Measurements from ENCODE around the gene NDUFB8. TPM values are rescaled to one million over a fixed set of nuclear protein-coding genes. Genes with fewer than 3 reads are reported as not detected.

Gene NDUFB8
- total RNA-seq, 4 donors from 2014 or later: 231 to 315 (median 279) TPM

- no peak overlapping the region for H3K27ac ChIP-seq (replicated peaks in 1 of 4)
- 100% methylated on average over 2 of the region's 2 CpGs for WGBS
- intact Hi-C loops (cut with DNase I): no loop called here
- no peak overlapping the region for H3K4me3 ChIP-seq
- H3K9me3 ChIP-seq: no peaks in the 10 kb centered on the region
- TF ChIP-seq, protein P1, sequence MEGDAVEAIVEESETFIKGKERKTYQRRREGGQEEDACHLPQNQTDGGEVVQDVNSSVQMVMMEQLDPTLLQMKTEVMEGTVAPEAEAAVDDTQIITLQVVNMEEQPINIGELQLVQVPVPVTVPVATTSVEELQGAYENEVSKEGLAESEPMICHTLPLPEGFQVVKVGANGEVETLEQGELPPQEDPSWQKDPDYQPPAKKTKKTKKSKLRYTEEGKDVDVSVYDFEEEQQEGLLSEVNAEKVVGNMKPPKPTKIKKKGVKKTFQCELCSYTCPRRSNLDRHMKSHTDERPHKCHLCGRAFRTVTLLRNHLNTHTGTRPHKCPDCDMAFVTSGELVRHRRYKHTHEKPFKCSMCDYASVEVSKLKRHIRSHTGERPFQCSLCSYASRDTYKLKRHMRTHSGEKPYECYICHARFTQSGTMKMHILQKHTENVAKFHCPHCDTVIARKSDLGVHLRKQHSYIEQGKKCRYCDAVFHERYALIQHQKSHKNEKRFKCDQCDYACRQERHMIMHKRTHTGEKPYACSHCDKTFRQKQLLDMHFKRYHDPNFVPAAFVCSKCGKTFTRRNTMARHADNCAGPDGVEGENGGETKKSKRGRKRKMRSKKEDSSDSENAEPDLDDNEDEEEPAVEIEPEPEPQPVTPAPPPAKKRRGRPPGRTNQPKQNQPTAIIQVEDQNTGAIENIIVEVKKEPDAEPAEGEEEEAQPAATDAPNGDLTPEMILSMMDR (IDR thresholded peaks at IDR 0.05): no peak
- TF ChIP-seq EP300 (IDR thresholded peaks at IDR 0.05) (no peak), POLR2A (IDR thresholded peaks at IDR 0.05; ENCODE audit: low read depth) (no peak), POLR2AphosphoS5 (IDR thresholded peaks at IDR 0.05) (no peak)
- no peak for DNase-seq (ENCODE audit: extremely low spot score)
- H3K27me3 ChIP-seq: no peaks in the 10 kb centered on the region
- H3K4me1 ChIP-seq: no peaks in the 10 kb centered on the region
- peaks cover 37 to 96% (median 75%) of the 10 kb centered on the region in 4 donors for H3K36me3 ChIP-seq
Measured at GRCh38 chr10:100490531-100490930, 39.1 kb downstream of the NDUFB8 start.

DNA sequence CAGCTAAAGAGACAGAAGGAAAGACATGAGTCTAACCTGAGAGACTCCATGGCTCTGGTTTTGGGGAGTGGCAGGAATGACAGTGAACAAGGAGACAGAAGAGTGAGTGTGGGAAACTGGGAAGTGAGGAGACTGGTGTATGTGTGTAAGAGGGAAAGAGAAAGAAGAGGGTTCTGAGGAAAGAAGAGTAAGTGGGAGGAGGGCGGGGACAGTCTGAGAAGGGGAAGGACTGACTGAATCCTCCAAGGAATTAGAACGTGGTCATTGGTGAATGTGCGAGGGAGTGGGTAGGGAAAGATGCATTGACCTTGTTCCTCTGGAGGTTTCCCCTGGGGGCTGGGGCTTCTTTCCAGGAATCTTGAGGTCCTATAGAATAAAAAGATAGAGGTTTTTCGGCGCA is 40.3 kb downstream of the NDUFB8 start:
- no peak overlapping the region for H3K4me3 ChIP-seq
- H3K27me3 ChIP-seq: no peaks in the 10 kb centered on the region
- H3K36me3 ChIP-seq: peaks cover 37 to 92% (median 68%) of the 10 kb centered on the region in 4 donors
- H3K9me3 ChIP-seq: no peaks in the 10 kb centered on the region
- no peaks in the 10 kb centered on the region for H3K4me1 ChIP-seq
- 85% methylated on average over 5 of the region's 5 CpGs for WGBS
- intact Hi-C loops (cut with DNase I): no loop called here
- DNase-seq (ENCODE audit: extremely low spot score): no peak
- H3K27ac ChIP-seq (replicated peaks in 1 of 4): no peak overlapping the region
- TF ChIP-seq POLR2AphosphoS5 (IDR thresholded peaks at IDR 0.05): no peak
- TF ChIP-seq EP300 (IDR thresholded peaks at IDR 0.05): no peak
- no peak for TF ChIP-seq POLR2A (IDR thresholded peaks at IDR 0.05; ENCODE audit: low read depth)
- TF ChIP-seq, protein P1 (IDR thresholded peaks at IDR 0.05): no peak

DNA sequence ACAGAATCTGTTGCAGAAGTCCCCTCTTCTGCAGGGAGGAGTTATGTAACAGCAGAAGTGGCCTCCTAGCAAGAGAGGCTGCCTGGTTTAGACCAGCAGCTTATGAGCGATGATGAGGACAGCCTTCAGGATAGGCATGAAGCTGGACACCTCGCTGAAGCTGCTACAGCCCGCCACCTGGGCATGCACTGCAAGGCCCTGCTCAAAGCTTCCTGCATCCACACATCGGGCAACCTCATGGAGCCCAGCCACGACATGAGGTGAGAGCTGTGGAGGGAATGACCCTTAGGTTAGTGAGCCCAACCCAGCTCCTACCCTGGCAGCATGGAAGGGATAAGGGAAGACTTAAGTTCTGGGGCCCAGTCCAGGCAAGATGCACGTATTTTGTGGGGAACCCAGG is 42.1 kb downstream of the NDUFB8 start:
- no peak overlapping the region for H3K27ac ChIP-seq (replicated peaks in 1 of 4)
- H3K36me3 ChIP-seq: peaks cover 37 to 75% (median 57%) of the 10 kb centered on the region in 4 donors
- no peak for DNase-seq (ENCODE audit: extremely low spot score)
- H3K4me1 ChIP-seq: peaks cover 4 to 7% (median 6%) of the 10 kb centered on the region in 4 donors
- no peaks in the 10 kb centered on the region for H3K27me3 ChIP-seq
- H3K4me3 ChIP-seq: no peak overlapping the region
- intact Hi-C loops (cut with DNase I): no loop called here
- 96% methylated on average over 3 of the region's 6 CpGs for WGBS
- H3K9me3 ChIP-seq: no peaks in the 10 kb centered on the region
- TF ChIP-seq POLR2A (IDR thresholded peaks at IDR 0.05; ENCODE audit: low read depth) (no peak), POLR2AphosphoS5 (IDR thresholded peaks at IDR 0.05) (no peak), EP300 (IDR thresholded peaks at IDR 0.05) (no peak)
- TF ChIP-seq, protein P1 (IDR thresholded peaks at IDR 0.05): no peak

DNA sequence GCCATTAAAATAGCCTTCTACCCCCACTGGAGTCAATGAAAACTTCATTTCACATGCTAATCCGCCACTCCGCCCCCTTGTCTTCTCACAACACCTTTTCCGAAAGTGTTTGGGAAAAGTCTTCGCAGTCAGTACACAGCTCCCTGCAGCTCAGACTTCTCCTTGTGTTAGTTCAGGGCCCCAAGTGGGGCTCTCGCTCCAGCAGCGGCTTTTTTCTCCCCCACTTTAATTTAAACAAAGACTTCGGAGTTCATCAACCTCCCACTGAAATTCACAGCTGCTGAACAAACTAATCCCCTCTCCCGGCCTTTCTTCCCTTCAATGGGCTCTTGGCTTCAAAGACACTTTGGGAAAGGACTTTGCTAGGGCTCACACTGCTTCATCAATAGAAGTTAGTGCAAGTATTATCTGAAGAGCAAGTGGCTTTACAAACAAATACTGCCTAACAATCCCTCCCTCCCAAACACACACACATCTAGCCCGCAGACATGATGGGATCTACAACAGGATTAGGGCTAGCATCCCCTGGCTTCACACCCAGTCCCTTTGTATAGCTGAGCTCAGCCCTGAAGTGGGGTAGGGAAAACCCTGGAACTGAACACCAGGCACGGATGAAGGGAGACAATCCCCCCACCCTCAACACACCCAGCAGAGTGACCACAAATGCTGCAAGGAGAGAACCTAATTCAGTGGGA is 43.7 kb downstream of the NDUFB8 start:
- WGBS: 89% methylated on average over 10 of the region's 10 CpGs
- Histone ChIP-seq H3K36me3 (peaks cover 35 to 60% (median 48%) of the 10 kb centered on the region in 4 donors), H3K27me3 (peaks cover 0 to 4% (median 0%) of the 10 kb centered on the region in 4 donors), H3K4me3 (no peak overlapping the region), H3K4me1 (peaks cover 13 to 20% (median 16%) of the 10 kb centered on the region in 4 donors), H3K27ac (replicated peaks in 1 of 4) (no peak overlapping the region), H3K9me3 (no peaks in the 10 kb centered on the region)
- intact Hi-C loops (cut with DNase I): no loop called here
- no peak for DNase-seq (ENCODE audit: extremely low spot score)
- TF ChIP-seq POLR2AphosphoS5 (IDR thresholded peaks at IDR 0.05) (no peak), EP300 (IDR thresholded peaks at IDR 0.05) (no peak), POLR2A (IDR thresholded peaks at IDR 0.05; ENCODE audit: low read depth) (no peak)
- TF ChIP-seq, protein P1 (IDR thresholded peaks at IDR 0.05): no peak

Measured in esophagus muscularis mucosa (tissue), 4 donors.